Ishikawa (cell line): Measurements from ENCODE around the gene TMEM219.

ENCODE experiments used
- CEBPB ChIP-seq: IDR thresholded peaks from 2 replicates; pipeline ENCODE4 v1.6.1; 2012
- YY1 ChIP-seq: IDR thresholded peaks from 2 replicates; pipeline ENCODE4 v1.6.1; 2012; ENCODE audit warnings: low read depth

GRCh38 chr16:29958756-29959155 is 3.1 kb upstream of the TMEM219 start:
- TF ChIP-seq CEBPB (no peak), YY1 (no peak)
